Sigmoid colon (tissue), 3 donors: ENCODE measurements around the gene ITPR2.

Experiments
- CTCF ChIP-seq, 4 experiments: fragments of 450-650 bp in 3 of 4; fragments of 200-600 bp in 1 of 4; IDR thresholded peaks; one replicate each; pipeline ENCODE4 v1.5.1; 2016 to 2019; ENCODE audit warnings: antibody characterized with exemption in 4 of 4, mild to moderate bottlenecking in 3 of 4, moderate library complexity in 2 of 4
- POLR2A ChIP-seq, 2 donors: fragments of 450-650 bp; IDR thresholded peaks; one replicate each; pipeline ENCODE4 v1.6.1; 2016; ENCODE audit warnings: antibody characterized with exemption in 2 of 2, mild to moderate bottlenecking in 2 of 2, moderate library complexity in 2 of 2

- no peak for TF ChIP-seq CTCF (IDR thresholded peaks at IDR 0.05)
- TF ChIP-seq POLR2A (IDR thresholded peaks at IDR 0.05), result no peak
These were observed 387.1 kb downstream of the ITPR2 start for GRCh38 chr12:26445909-26446308.
